ENCODE measurements around the gene SYT8.
A peak's percentile ranks its signal among the peaks of the same experiment; 100 is the strongest.

Gene SYT8, protein sequence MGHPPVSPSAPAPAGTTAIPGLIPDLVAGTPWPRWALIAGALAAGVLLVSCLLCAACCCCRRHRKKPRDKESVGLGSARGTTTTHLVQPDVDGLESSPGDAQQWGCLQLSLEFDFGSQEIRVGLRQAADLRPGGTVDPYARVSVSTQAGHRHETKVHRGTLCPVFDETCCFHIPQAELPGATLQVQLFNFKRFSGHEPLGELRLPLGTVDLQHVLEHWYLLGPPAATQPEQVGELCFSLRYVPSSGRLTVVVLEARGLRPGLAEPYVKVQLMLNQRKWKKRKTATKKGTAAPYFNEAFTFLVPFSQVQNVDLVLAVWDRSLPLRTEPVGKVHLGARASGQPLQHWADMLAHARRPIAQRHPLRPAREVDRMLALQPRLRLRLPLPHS

DNA sequence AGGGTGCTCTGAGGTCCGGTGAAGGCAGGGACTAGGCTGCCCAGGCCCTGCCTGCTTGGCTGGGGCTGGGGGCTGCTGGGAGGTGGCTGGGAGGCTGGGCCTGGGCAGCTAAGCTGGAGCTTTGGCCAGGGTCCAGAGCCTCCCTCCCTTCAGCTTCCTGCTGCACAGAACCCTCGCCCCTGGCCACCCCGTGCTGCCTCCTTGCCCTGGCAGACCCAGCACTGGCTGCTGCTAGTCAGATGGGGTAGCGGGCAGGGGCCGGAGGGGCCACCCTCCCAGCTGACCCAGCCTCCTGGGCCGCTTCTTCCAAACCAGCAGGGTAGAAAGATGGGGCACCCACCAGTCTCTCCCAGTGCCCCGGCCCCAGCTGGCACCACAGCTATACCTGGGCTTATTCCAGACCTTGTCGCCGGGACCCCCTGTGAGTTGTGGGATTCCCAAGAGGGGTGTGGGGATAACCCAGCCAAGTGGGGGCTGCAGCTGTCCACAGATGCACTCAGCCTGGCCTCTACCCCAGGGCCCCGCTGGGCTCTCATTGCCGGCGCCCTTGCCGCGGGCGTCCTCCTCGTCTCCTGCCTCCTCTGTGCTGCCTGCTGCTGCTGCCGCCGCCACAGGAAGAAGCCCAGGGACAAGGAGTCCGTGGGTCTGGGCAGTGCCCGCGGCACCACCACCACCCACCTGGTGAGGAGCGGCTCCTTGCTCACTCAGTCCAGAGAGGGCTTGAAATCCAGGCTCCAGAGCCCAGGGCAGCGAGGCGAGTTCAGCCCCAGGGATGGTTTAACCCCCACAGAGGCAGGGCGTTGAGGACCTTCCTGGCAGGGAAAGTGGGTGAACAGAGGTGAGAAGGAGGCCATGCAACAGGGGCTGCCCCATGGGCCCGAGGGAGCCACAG lies at the start of gene SYT8:
Gene SYT8 (plus strand): TSS at position 212 of the 892 bp plus-strand sequence. CDS start 116 bp downstream, at position 328.
- TF ChIP-seq, protein P1, sequence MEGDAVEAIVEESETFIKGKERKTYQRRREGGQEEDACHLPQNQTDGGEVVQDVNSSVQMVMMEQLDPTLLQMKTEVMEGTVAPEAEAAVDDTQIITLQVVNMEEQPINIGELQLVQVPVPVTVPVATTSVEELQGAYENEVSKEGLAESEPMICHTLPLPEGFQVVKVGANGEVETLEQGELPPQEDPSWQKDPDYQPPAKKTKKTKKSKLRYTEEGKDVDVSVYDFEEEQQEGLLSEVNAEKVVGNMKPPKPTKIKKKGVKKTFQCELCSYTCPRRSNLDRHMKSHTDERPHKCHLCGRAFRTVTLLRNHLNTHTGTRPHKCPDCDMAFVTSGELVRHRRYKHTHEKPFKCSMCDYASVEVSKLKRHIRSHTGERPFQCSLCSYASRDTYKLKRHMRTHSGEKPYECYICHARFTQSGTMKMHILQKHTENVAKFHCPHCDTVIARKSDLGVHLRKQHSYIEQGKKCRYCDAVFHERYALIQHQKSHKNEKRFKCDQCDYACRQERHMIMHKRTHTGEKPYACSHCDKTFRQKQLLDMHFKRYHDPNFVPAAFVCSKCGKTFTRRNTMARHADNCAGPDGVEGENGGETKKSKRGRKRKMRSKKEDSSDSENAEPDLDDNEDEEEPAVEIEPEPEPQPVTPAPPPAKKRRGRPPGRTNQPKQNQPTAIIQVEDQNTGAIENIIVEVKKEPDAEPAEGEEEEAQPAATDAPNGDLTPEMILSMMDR (conservative IDR thresholded peaks at IDR 0.05; ENCODE audit: low read depth, low read length), result no peak
- no peak within 1 kb of the TSS for H3K4me3 ChIP-seq (ENCODE audit: low read length)

DNA sequence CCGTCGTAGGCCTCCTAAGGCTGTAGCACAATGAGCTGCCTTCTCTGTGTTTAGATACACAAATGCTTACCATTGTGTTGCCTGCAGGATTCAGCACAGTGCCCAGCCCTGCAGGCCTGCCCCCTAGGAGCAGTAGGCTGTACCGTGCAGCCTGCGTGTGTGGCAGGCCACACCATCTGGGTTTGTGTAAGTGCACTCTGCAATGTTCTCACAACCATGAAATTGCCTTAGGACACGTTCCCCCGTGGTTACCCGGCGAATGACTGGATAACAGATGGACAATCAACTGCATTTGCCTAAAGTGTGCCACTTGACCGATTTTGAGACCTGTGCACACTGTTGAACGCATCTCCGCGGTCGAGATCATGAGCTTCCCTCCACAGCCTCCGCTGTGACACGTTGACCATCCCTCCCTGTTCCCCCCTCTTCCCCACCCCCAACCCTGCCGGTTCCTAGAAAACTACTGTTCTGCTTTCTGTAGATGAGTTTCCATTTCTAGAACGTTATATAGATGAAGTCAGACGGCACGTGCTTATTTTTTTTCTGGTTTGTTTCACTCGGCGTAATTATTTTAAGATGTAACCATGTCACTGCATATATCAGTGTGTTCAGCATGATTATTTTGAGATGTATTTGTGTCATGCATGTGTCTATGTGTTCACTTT lies 48.9 kb upstream of the SYT8 start:
- H3K4me3 ChIP-seq (ENCODE audit: low read length), result no peak overlapping the region
- no peak for DNase-seq (ENCODE audit: low read depth)
- TF ChIP-seq, protein P1 (conservative IDR thresholded peaks at IDR 0.05; ENCODE audit: low read depth, low read length), result no peak

More for the DNA sequence above, at the start of gene SYT8:
- DNase-seq (ENCODE audit: low read depth), result no peak

DNA sequence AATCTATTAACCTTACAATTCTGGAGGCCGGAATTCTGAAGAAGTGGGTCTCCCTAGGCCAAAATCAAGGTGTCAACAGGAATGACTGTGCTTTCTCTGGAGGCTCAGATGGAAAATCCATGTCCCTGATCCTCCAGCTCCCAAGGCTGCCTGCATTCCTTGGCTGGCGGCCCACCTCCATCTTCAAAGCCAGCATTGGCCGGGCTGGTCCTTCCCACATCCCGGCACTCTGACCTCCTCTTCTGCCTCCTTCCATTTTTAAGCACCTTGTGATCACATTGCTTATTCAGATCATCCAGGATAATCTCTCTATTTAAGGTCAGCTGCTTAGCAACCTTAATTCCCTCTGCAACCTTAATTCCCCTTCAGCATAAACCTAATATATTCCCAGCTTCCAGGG lies 48.3 kb upstream of the SYT8 start:
- H3K4me3 ChIP-seq (ENCODE audit: low read length), result no peak overlapping the region
- peak; percentile 71 for DNase-seq (ENCODE audit: low read depth)
- TF ChIP-seq, protein P1 (conservative IDR thresholded peaks at IDR 0.05; ENCODE audit: low read depth, low read length), result no peak

DNA sequence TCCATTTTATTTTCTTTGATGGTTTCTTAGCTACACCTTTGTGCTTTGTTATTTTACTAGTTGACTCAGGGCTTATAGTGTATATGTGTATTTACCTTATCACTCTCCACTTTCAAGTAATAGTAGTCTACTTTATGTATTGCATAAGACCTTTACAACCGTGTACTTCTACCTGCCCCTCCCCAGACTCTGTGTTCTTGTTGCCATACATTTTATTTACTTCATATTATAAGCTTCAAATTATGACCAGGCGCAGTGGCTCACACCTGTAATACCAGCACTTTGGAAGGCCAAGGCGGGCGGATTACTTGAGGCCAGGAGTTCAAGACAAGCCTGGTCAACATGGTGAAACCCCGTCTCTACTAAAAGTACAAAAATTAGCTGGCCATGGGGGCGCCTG lies 42.9 kb upstream of the SYT8 start:
- H3K4me3 ChIP-seq (ENCODE audit: low read length), result no peak overlapping the region
- no peak for DNase-seq (ENCODE audit: low read depth)
- TF ChIP-seq, protein P1 (conservative IDR thresholded peaks at IDR 0.05; ENCODE audit: low read depth, low read length), result no peak

DNA sequence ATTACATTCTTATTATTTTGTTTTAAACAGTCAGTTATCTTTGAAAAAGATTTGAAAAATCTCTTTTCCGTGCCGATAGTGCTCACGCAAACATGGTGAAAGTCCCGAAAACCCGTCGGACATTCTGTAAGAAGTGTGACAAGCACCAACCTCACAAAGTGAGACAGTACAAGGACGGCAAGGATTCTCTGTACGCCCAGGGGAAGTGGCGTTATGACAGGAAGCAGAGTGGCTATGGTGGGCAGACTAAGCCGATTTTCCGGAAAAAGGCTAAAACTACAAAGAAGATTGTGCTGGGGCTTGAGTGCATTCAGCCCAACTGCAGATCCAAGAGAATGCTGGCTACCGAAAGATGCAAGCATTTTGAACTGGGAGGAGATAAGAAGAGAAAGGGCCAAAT lies 42.3 kb upstream of the SYT8 start:
- TF ChIP-seq, protein P1 (conservative IDR thresholded peaks at IDR 0.05; ENCODE audit: low read depth, low read length), result no peak
- H3K4me3 ChIP-seq (ENCODE audit: low read length), result no peak overlapping the region
- DNase-seq (ENCODE audit: low read depth), result no peak

DNA sequence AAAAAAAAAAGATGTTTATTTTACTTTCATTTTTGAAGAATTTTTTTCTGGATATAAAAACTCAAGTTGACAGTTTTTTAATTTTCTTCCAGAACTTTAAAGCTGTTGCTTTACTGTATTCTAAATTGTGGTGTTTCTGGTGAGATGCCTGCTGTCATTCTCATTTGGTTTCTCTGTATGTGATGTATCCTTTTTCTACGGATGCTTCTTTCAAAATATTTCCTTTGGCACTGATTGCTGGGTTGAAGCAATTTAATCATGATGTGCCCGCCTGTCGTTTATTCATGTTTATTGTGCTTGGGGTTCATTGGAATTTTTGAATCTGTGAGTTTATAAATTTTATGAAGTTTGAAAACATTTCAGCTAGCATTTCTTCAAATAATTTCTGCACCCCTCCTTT lies 41.7 kb upstream of the SYT8 start:
- TF ChIP-seq, protein P1 (conservative IDR thresholded peaks at IDR 0.05; ENCODE audit: low read depth, low read length), result no peak
- DNase-seq (ENCODE audit: low read depth), result no peak
- H3K4me3 ChIP-seq (ENCODE audit: low read length), result no peak overlapping the region
